OCI-LY7 (cell line): Measurements from ENCODE around the gene ABCA2. TPM values are rescaled to one million over a fixed set of nuclear protein-coding genes. Genes with fewer than 3 reads are reported as not detected.

Experiments used
- BruUV-seq: library from RNA; stranded (reverse); fragments of 400-500 nt; replicated peaks from 2 replicates; lab custom pipeline; 2021; lab: Mats Ljungman, UMichigan
- CTCF ChIA-PET: fragments of 300-600 bp; sonication (Branson Sonifier 250); formaldehyde crosslinking; loops from one replicate; lab custom pipeline; 2022; ENCODE audit warnings: antibody characterized with exemption; ENCODE audit not compliant: unreplicated experiment; lab: Charles Lee
- POLR2A ChIA-PET: fragments of 300-600 bp; sonication (Branson Sonifier 250); formaldehyde crosslinking; loops from one replicate; lab custom pipeline; 2022; ENCODE audit warnings: antibody characterized with exemption; lab: Charles Lee
- DNase-seq: peaks from one replicate; pipeline ENCODE4 v3.0.0-alpha.2; 2015; ENCODE audit warnings: low spot score
- H2AFZ ChIP-seq: fragments of 200-600 bp; sonication (generic), shearing (Covaris generic); 2 replicates; pipeline ENCODE4 v1.6.1; 2014; ENCODE audit warnings: mild to moderate bottlenecking, antibody characterized with exemption, low read length, moderate library complexity
- H3K27ac ChIP-seq: fragments of 200-600 bp; sonication (generic); 2 replicates; pipeline ENCODE4 v1.5.1; 2014; ENCODE audit warnings: mixed run types, low read depth, mild to moderate bottlenecking, moderate library complexity, low read length, inconsistent platforms; ENCODE audit not compliant: poor library complexity, severe bottlenecking
- H3K36me3 ChIP-seq: fragments of 200-600 bp; sonication (generic); 2 replicates; pipeline ENCODE4 v1.6.1; 2014; ENCODE audit warnings: mild to moderate bottlenecking, antibody characterized with exemption, low read length, moderate library complexity, mixed read lengths; ENCODE audit not compliant: insufficient read depth
- H3K4me1 ChIP-seq: fragments of 200-600 bp; sonication (generic); 2 replicates; pipeline ENCODE4 v1.5.1; 2014; ENCODE audit warnings: mild to moderate bottlenecking, low read length; ENCODE audit not compliant: insufficient read depth, poor library complexity, severe bottlenecking
- H3K4me2 ChIP-seq: fragments of 200-600 bp; sonication (generic); 2 replicates; pipeline ENCODE4 v1.6.1; 2014; ENCODE audit warnings: mild to moderate bottlenecking, low read length
- H3K4me3 ChIP-seq: fragments of 200-600 bp; sonication (generic); 2 replicates; pipeline ENCODE4 v1.5.1; 2014; ENCODE audit warnings: mild to moderate bottlenecking, low read depth, low read length; ENCODE audit not compliant: poor library complexity, severe bottlenecking
- H3K79me2 ChIP-seq: fragments of 200-600 bp; sonication (generic); 2 replicates; pipeline ENCODE4 v1.6.1; 2016; ENCODE audit warnings: low read depth, mild to moderate bottlenecking, low read length, moderate library complexity, mixed read lengths; ENCODE audit not compliant: insufficient read depth
- H3K9me2 ChIP-seq: fragments of 200-600 bp; sonication (generic); 2 replicates; pipeline ENCODE4 v1.6.1; 2016; ENCODE audit warnings: mild to moderate bottlenecking, low read length, mixed read lengths; ENCODE audit not compliant: insufficient read depth
- H3K9me3 ChIP-seq: fragments of 200-600 bp; sonication (generic); 2 replicates; pipeline ENCODE4 v1.6.1; 2014; ENCODE audit warnings: mild to moderate bottlenecking, mixed run types, low read length, mixed read lengths
- H4K20me1 ChIP-seq: fragments of 200-600 bp; sonication (generic); 2 replicates; pipeline ENCODE4 v1.6.1; 2014; ENCODE audit warnings: mild to moderate bottlenecking, antibody characterized with exemption, low read length, moderate library complexity, mixed read lengths; ENCODE audit not compliant: insufficient read depth
- EZH2phosphoT487 ChIP-seq: fragments of 200-600 bp; sonication (generic); IDR thresholded peaks from 2 replicates; pipeline ENCODE4 v1.6.1; 2018; ENCODE audit warnings: low read depth, borderline replicate concordance, mild to moderate bottlenecking, mixed run types, antibody characterized with exemption, low read length, moderate library complexity, mixed read lengths
- intact Hi-C: fragments of 100-400 bp; cut with micrococcal nuclease; formaldehyde crosslinking; loops from one replicate; pipeline ENCODE4 v1.10.0; 2022; ENCODE audit not compliant: unreplicated experiment
- total RNA-seq, 2 experiments: library from RNA; depleted of rRNA in 1 of 2; stranded (reverse); fragments of >200 nt in 1 of 2; shearing (Covaris generic) in 1 of 2; gene quantifications; 2 replicates each; pipeline ENCODE4 v1.2.3, GENCODE V29; 2014 to 2022
- TF ChIP-seq, protein P1 (sequence below): fragments of 200-600 bp; sonication (generic); conservative IDR thresholded peaks from 2 replicates; pipeline ENCODE4 v1.5.1; 2014; ENCODE audit warnings: mild to moderate bottlenecking, antibody characterized with exemption, low read length, moderate library complexity, mixed read lengths

Gene ABCA2
- total RNA-seq, 2 experiments from 2014 or later: 4.1 to 10.6 TPM

- BruUV-seq: no TSS peak
- H3K79me2 ChIP-seq: no peaks in the 10 kb centered on the region
- no peak overlapping the region for H3K4me2 ChIP-seq
- no peaks in the 10 kb centered on the region for H3K9me3 ChIP-seq
- H3K4me3 ChIP-seq: no peak overlapping the region
- TF ChIP-seq, protein P1, sequence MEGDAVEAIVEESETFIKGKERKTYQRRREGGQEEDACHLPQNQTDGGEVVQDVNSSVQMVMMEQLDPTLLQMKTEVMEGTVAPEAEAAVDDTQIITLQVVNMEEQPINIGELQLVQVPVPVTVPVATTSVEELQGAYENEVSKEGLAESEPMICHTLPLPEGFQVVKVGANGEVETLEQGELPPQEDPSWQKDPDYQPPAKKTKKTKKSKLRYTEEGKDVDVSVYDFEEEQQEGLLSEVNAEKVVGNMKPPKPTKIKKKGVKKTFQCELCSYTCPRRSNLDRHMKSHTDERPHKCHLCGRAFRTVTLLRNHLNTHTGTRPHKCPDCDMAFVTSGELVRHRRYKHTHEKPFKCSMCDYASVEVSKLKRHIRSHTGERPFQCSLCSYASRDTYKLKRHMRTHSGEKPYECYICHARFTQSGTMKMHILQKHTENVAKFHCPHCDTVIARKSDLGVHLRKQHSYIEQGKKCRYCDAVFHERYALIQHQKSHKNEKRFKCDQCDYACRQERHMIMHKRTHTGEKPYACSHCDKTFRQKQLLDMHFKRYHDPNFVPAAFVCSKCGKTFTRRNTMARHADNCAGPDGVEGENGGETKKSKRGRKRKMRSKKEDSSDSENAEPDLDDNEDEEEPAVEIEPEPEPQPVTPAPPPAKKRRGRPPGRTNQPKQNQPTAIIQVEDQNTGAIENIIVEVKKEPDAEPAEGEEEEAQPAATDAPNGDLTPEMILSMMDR: no peak
- TF ChIP-seq EZH2phosphoT487: no peak
- H3K9me2 ChIP-seq: no peaks in the 10 kb centered on the region
- H4K20me1 ChIP-seq: no peaks in the 10 kb centered on the region
- ChIA-PET POLR2A (no interaction called here), CTCF (interaction anchor here (0.6 kb wide), 1 partner anchor 9 kb away, joined by 3 read pairs; no protein-coding TSS in a partner anchor)
- H3K36me3 ChIP-seq: no peaks in the 10 kb centered on the region
- DNase-seq: no peak
- no peak overlapping the region for H3K27ac ChIP-seq
- intact Hi-C loops: no loop called here
- no peak overlapping the region for H2AFZ ChIP-seq
- no peaks in the 10 kb centered on the region for H3K4me1 ChIP-seq
Measured at GRCh38 chr9:137052293-137052692, 24.3 kb upstream of the ABCA2 start.

DNA sequence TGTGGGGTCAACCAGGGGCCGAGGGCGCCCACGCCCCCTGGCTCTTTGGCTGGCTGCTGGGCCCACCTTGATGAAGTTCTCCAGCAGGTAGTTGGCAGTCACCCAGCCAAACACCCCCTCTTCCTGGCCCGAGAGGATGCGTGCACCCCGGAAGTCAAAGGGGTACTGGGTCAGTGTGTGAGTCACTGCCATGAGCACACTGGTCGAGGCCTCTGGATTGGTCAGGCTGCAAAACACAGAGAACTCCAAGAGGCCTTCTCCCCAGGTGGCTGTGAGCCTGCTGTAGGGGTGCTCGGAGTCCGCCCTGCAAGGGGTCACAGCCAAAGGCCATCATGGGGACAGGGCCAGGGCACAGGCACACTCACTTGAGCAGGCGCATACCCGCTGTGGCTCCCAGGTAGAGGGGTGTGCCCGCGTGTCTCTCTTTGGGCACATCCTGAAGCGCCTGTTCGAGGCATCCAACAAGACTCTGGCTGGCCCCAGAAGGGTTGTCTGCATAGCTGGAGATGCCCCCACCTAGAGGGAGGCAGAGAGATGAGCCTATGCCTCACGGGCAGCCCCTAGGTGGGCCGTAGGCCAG, 23.2 kb upstream of the ABCA2 start:
- POLR2A ChIA-PET: no interaction called here
- no TSS peak for BruUV-seq
- intact Hi-C loops: no loop called here

DNA sequence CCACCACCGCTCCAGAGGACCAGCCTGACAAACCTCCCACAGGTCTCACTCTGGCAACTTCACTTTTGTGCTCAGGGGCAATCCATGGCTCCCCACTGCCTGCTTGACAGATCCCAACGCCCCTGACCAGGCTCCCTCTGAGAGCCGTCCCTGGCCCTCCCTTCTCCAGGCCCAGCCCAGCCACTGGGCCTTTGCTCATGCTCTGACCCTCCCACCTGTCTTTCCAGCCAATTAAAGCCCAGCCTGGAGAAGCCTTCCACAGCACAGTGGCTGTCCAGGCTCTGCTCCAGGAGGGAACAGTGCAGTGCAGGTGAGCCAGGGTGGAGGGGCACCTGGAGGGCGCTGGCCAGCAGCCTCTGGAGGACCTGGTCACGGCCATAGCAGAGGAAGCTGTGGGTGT, 22.5 kb upstream of the ABCA2 start:
- no peak overlapping the region for H2AFZ ChIP-seq
- intact Hi-C loops: no loop called here
- TF ChIP-seq, protein P1: no peak
- TF ChIP-seq EZH2phosphoT487: no peak
- H3K27ac ChIP-seq: no peak overlapping the region
- POLR2A ChIA-PET: no interaction called here
- H3K36me3 ChIP-seq: no peaks in the 10 kb centered on the region
- H3K9me2 ChIP-seq: no peaks in the 10 kb centered on the region
- H3K79me2 ChIP-seq: no peaks in the 10 kb centered on the region
- CTCF ChIA-PET: no interaction called here
- peaks cover 4% of the 10 kb centered on the region for H3K4me1 ChIP-seq
- no peaks in the 10 kb centered on the region for H4K20me1 ChIP-seq
- H3K9me3 ChIP-seq: no peaks in the 10 kb centered on the region
- no peak overlapping the region for H3K4me2 ChIP-seq
- no TSS peak for BruUV-seq
- DNase-seq: no peak
- no peak overlapping the region for H3K4me3 ChIP-seq

More for the DNA sequence above, 23.2 kb upstream of the ABCA2 start:
- Histone ChIP-seq H3K36me3 (no peaks in the 10 kb centered on the region), H3K9me3 (no peaks in the 10 kb centered on the region), H3K4me1 (peaks cover 2% of the 10 kb centered on the region), H3K79me2 (no peaks in the 10 kb centered on the region), H3K9me2 (no peaks in the 10 kb centered on the region), H3K27ac (no peak overlapping the region), H4K20me1 (no peaks in the 10 kb centered on the region), H3K4me2 (no peak overlapping the region), H2AFZ (no peak overlapping the region), H3K4me3 (no peak overlapping the region)
- DNase-seq: no peak
- TF ChIP-seq EZH2phosphoT487: no peak
- TF ChIP-seq, protein P1: no peak
- CTCF ChIA-PET: no interaction called here
